Measurements from ENCODE around the gene TMPRSS13.
A peak's percentile ranks its signal among the peaks of the same experiment; 100 is the strongest.

TMPRSS13 gene

DNA sequence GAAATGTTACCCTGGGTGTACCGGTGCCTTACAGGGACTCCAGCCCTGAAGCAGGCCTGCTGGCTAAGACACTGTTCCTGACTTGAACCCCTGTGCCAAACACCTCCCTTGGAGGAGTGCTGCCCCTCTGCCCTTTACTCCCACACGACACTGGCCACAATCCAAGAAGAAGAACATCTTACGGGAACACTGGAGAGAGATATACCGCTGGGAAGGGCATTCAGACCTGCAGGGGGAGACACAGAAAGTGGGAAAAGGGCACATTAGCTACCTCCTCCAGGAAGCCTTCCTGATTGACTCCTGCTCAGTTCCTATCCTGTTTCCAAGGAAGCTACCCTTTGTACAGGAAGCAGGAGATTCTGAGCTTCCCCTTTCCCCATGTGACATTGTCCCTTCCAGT lies 18.7 kb downstream of the TMPRSS13 start:
- DNase-seq: no peak

- no peak for DNase-seq
Observed at GRCh38 chr11:117909611-117910382, 19.4 kb downstream of the TMPRSS13 start.

GRCh38 chr11:117908959-117909610 lies 20.1 kb downstream of the TMPRSS13 start:
- DNase-seq: no peak

DNA sequence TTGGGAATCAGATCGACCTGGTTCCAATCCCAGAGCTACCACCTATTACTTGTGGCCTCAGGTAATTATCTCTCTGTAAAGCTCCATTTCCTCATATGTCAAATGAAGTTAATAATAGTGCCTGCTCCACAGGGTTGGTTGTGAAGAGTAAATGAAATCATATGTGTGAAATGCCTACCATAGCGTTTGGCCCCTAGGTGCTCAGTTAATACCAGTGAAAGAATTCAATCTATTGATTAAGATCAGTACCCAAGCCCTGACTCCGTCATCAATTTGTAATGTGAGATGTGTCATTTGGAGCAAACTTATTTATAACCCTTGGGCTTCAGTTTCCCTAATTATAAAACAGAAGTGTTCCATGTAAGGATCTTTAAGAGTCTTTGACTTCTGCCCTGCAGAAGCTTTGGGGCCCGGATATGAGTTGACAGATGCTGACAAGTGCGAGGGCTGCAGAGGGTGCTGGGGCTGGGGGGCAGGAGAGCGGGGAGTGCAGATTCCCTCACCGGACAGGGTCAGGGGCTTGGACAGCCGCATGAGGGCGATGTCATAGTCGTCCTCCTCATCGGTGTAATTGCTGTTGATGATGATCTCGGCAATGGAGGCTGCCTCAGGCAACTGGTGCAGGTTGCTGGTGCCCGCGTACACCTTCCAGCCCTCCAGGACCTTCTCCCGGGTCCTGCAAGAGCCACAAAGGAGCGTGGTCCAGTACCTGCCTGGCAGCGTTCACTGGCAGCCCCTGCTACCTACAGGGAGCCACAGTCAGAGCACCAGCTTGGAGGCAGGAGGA lies 20.9 kb downstream of the TMPRSS13 start:
- no peak for DNase-seq

GRCh38 chr11:117907276-117908108 lies 21.7 kb downstream of the TMPRSS13 start:
- peak; percentile 53 to 59 for DNase-seq

DNA sequence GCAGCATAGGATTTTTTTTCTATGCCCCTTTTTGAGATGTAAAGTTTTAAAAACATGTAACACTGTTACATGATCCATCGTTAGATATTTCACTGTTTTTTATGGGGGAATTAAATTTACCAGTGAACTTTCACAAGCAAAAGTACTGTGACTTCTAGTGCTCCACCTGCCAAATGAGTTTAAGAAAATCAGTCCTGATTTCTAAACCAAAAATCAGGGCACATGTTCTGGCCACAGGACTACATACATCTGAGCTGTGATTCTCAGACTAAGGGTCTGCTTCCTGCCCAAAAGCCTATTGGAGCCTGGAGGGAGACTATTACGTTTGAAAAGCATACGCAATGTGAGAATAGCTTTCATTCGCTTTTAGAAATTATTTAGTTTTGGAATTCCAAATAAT lies 22.5 kb downstream of the TMPRSS13 start:
- no peak for DNase-seq

GRCh38 chr11:117906126-117906525 lies 23.1 kb downstream of the TMPRSS13 start:
- no peak for DNase-seq

GRCh38 chr11:117905524-117905923 lies 23.7 kb downstream of the TMPRSS13 start:
- DNase-seq: no peak

DNA sequence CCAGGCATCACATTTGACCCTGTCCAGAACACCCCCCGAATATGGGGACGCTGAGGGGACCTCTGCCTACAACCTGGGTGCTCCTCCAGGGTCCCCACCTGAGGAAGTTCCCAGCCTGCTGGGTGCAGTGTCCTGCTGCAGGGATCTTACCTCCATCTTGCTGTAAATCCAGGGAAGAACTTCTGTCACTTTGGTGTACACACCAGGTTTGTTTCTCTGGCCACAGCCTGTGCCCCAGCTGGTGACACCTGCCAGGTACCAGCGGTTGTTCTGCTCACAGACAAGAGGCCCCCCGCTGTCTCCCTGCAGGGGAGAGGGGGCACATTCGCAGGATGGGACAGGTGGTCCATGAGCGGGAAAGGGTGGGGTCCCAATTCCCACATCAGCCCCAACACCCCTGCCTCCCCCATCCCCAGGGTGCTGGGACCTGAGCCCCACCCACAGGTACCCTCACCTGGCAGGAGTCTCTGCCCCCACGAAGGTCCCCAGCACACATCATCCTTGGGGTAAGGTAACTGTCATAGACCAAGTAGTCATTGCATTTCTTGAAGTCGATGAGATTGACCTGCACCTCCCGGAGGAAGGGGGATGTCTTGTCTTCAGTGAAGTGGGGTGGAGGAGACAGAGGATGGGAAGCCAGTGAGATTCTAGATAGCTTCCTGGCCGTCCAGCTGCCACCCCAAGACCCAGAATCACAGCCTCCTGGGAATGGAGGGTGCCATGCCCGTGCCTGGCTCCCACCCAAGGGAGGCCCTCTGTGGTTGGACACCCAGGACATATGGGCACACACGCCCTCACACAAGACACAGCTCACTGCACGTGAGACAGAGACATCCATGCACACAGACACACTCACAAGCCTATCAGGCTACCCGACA lies 25.5 kb downstream of the TMPRSS13 start:
- DNase-seq: no peak

DNA sequence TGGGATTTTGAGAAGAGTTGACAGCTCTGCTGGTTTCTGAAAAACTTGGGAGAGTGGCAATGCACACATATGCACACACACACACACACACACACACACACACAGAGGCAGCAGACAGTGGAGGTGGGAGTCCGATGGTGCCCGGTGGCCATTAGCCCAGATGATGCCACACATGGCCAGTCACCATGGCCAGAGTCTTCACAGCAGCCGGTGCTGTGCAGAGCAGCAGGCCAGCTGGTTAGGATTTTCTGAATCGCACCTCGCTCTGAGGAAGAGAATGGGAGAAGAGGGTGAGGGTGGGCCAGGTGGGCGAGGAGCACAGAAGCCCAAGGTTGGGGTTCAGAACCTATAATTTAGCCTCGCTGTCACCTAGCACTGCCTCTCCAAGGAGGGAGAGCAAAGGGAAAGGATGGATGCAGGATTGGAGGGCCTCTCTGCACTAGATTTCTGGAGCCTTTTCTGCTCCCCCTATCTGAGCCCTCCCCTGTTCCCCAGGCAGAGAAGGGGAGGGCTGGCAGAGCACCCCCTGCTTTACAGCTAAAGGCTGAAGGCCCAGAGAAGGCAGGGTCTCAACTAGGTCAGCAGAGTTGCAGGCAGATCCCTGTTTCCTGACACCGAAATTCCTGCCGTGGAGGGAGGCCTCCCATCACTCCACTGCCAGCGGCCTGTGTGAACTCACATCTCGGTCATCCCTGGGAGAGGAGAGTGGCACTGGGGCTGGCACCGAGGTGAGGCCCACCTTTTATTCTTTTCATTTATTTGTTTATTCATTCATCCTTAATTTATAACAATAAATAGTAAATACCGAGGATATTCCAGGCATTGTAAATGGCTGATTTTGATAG lies 27.0 kb downstream of the TMPRSS13 start:
- DNase-seq: no peak

DNA sequence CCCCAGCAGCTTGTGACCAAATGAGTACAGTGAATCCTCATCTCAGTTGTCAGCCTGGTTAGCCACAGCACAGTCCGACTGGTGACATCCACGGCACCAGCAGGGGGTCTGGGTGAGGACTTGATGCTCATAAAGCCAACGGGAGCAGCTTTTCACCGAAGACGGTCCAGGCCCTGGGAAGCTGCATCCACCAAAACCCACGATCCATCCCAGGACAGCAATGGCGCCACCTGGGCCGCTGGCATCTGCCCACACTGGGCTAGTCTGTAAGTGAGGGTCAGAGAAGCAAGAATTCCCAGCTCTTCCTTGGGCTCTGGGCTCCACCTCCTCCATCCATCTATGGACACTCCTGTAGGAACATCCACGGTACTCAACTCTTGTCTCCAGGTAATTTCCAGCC lies 27.6 kb downstream of the TMPRSS13 start:
- DNase-seq: no peak

DNA sequence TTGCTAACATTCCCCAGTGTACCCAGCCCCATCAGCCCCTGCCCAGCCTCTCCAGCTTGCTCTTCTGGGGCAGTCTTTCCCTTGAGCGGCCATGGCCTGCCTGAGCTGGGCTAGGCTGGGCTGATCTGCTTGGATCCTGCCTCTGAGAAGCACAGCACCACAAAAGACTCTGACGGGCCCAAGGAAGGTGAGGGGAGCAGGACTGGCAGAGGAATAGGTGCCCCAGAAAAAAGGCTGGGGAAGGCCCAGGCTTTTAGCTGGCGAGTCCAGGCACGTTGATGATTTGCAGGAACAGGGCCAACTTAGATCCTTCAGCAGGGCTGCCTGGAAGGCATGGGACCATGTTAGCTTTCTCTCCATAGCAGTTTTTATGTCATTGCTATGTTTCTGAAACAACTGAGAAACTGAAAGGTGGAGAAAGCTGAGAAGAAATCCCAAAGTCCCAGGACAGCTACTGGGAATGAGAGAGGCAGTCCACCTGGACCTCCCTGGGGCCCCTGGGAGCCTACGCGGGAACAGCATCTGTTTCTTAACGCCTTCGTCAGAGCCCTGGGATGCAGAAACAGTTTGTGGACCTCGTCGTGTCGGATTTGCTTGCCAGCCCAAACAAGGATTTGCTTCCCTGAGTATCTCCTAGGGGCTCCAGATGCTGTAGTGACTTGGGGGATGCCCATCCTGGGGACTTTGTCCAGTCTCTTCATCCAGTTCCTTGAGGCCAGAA lies 28.3 kb downstream of the TMPRSS13 start:
- DNase-seq: no peak

DNA sequence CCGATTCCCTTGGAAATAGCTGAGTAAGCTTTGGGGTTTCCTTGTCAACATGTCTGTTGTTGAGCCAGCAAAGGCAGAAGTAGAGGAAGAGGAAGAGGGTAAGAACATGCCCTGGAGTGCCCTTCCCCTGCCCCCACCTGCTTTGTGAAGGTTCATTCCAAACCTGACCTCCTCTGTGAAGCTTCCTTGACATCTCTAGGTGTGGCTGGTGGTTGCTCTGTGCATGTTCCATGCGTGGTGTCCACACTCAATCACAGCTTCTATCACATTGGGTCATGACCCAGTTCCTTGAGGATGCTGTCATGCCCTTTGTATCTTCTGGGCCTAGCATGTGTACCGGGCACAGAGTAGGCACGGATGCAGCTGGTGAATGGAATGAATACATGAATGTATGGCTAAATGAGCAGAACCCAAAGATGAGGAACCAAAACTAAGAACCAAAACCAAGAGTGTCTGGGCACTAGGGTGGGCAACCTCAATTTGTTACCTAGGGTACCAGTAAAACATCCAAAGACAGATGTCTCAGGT lies 29.0 kb downstream of the TMPRSS13 start:
- DNase-seq: no peak

GRCh38 chr11:117898059-117898458 lies 31.1 kb downstream of the TMPRSS13 start:
- DNase-seq: no peak

DNA sequence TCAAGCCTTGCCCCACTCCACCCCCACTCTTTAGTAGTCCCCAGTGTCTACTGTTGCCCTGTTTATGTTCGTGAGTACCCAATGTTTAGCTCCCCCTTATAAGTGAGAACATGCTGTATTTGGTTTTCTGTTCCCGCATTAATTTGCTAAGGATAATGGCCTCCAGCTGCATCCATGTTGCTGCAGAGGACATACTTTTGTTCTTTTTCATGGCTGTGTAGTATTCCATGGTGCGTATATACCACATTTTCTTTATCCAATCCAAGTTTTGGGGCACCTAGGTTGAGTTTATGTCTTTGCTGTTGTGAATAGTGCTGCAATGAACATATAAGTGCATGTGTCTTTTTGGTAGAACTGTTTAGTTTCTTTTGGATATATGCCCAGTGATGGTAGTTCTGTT lies 36.6 kb downstream of the TMPRSS13 start:
- DNase-seq: no peak

DNA sequence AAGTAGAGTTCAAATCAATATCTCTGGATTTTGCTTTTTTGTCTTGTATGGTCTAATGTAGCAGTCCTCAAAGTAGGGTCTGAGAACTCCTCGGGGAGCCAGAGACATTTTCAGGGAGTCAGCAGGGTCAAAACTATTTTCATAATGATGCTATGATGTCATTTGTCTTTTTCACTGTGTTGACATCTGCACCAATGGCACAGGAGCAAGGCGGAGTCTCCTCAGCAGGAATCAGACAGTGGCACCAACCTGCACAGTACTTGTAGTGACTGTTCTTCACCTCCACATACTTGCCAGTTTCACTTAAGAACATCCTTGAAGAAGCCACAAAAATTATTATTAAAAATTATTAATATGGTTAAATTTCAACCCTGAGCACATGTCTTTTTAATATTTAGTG lies 37.8 kb downstream of the TMPRSS13 start:
- DNase-seq: no peak

GRCh38 chr11:117888139-117888566 lies 41.0 kb downstream of the TMPRSS13 start:
- DNase-seq: no peak

GRCh38 chr11:117887431-117888138 lies 41.6 kb downstream of the TMPRSS13 start:
- DNase-seq: no peak

DNA sequence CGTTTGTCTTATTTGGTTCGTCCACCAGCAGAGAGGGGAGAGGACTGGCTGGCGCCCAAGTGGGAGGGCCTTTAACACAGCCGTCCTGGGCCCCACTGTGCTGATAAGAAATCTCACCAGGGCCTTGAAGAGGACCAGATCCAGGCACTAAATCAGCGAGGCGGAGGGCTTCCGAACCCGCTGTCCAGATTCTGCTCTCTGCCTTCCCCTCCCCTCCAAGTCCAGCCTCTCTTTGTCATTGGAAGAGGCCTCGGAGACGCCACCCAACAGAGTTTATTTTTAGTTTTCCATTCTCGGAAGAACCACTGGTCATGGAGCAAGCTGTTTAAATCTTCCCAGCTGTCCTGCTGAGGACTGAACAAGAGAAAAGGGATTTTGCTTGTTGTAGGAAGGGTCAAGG lies 43.4 kb downstream of the TMPRSS13 start:
- no peak for DNase-seq
